Skeletal muscle tissue (tissue), 4 donors: ENCODE data around the gene NAA10. TPM values are rescaled to one million over a fixed set of nuclear protein-coding genes. Genes with fewer than 3 reads are reported as not detected.

ENCODE experiments used
- H3K27ac ChIP-seq: one replicate; pipeline ENCODE4 v1.7.0; 2013; ENCODE audit warnings: mild to moderate bottlenecking, low read depth, low read length, inconsistent platforms
- H3K27me3 ChIP-seq, 3 donors: one replicate each; pipeline ENCODE4 v1.7.0; 2013; ENCODE audit warnings: low read length in 3 of 3; ENCODE audit not compliant: control insufficient read depth in 3 of 3, insufficient read depth in 3 of 3
- H3K36me3 ChIP-seq, 3 donors: one replicate each; pipeline ENCODE4 v1.7.0; 2013; ENCODE audit warnings: low read length in 3 of 3; ENCODE audit not compliant: control insufficient read depth in 3 of 3, insufficient read depth in 3 of 3
- H3K4me1 ChIP-seq, 3 donors: one replicate each; pipeline ENCODE4 v1.7.0; 2013; ENCODE audit warnings: low read length in 3 of 3, mild to moderate bottlenecking in 3 of 3; ENCODE audit not compliant: control insufficient read depth in 3 of 3, insufficient read depth in 3 of 3
- H3K4me3 ChIP-seq, 3 donors: one replicate each; pipeline ENCODE4 v1.7.0; 2013; ENCODE audit warnings: low read length in 3 of 3
- H3K9ac ChIP-seq, 3 donors: one replicate each; pipeline ENCODE4 v1.7.0; 2013; ENCODE audit warnings: low read length in 3 of 3, mild to moderate bottlenecking in 3 of 3, moderate library complexity in 2 of 3, low read depth in 1 of 3
- H3K9me3 ChIP-seq, 3 donors: one replicate each; pipeline ENCODE4 v1.7.0; 2013; ENCODE audit warnings: low read length in 3 of 3; ENCODE audit not compliant: control insufficient read depth in 3 of 3
- total RNA-seq: library from RNA; depleted of rRNA; stranded (reverse); fragments of >200 nt; gene quantifications from one replicate; pipeline ENCODE4 v1.2.3, GENCODE V29; 2014
- donor health status: Osteomylitis.

The NAA10 gene
- total RNA-seq, 1 donor from 2014 or later, result 13.6 TPM

- no peak overlapping the region for H3K4me3 ChIP-seq
- H3K9me3 ChIP-seq, result peaks cover 0 to 7% (median 0%) of the 10 kb centered on the region in 3 donors
- no peaks in the 10 kb centered on the region for H3K4me1 ChIP-seq
- no peaks in the 10 kb centered on the region for H3K36me3 ChIP-seq
- H3K9ac ChIP-seq, result no peak overlapping the region
- no peak overlapping the region for H3K27ac ChIP-seq
- peaks cover 31 to 56% (median 37%) of the 10 kb centered on the region in 3 donors for H3K27me3 ChIP-seq
Observed at GRCh38 chrX:153886915-153887314, 47.9 kb downstream of the NAA10 start.

- Histone ChIP-seq H3K36me3 (no peaks in the 10 kb centered on the region), H3K27ac (no peak within 1 kb of the TSS), H3K9me3 (peaks cover 0 to 7% (median 0%) of the 10 kb centered on the region in 3 donors), H3K4me3 (no peak within 1 kb of the TSS), H3K4me1 (no peaks in the 10 kb centered on the region), H3K27me3 (peaks cover 34 to 60% (median 37%) of the 10 kb centered on the region in 3 donors), H3K9ac (no peak within 1 kb of the TSS)
Observed at GRCh38 chrX:153885968-153886903, 48.6 kb downstream of the NAA10 start, which contains the start of gene L1CAM. Gene L1CAM (minus strand): TSS chrX:153886173. CDS start chrX:153875836, 10,337 bp downstream.

GRCh38 chrX:153885208-153885787 lies 49.5 kb downstream of the NAA10 start:
- no peaks in the 10 kb centered on the region for H3K4me1 ChIP-seq
- no peak overlapping the region for H3K4me3 ChIP-seq
- H3K36me3 ChIP-seq, result no peaks in the 10 kb centered on the region
- H3K9me3 ChIP-seq, result peaks cover 0 to 7% (median 0%) of the 10 kb centered on the region in 3 donors
- H3K9ac ChIP-seq, result no peak overlapping the region
- no peak overlapping the region for H3K27ac ChIP-seq
- peaks cover 34 to 70% (median 37%) of the 10 kb centered on the region in 3 donors for H3K27me3 ChIP-seq

- Histone ChIP-seq H3K36me3 (no peaks in the 10 kb centered on the region), H3K9me3 (peaks cover 0 to 7% (median 0%) of the 10 kb centered on the region in 3 donors), H3K27ac (no peak overlapping the region), H3K4me3 (no peak overlapping the region), H3K4me1 (no peaks in the 10 kb centered on the region), H3K27me3 (peaks cover 34 to 73% (median 37%) of the 10 kb centered on the region in 3 donors), H3K9ac (no peak overlapping the region)
Observed at GRCh38 chrX:153884590-153884989, 50.2 kb downstream of the NAA10 start.

GRCh38 chrX:153884136-153884535 lies 50.7 kb downstream of the NAA10 start:
- no peak overlapping the region for H3K27ac ChIP-seq
- H3K4me1 ChIP-seq, result no peaks in the 10 kb centered on the region
- H3K36me3 ChIP-seq, result no peaks in the 10 kb centered on the region
- H3K9ac ChIP-seq, result no peak overlapping the region
- H3K9me3 ChIP-seq, result peaks cover 0 to 5% (median 0%) of the 10 kb centered on the region in 3 donors
- H3K4me3 ChIP-seq, result no peak overlapping the region
- peaks cover 34 to 71% (median 38%) of the 10 kb centered on the region in 3 donors for H3K27me3 ChIP-seq

- H3K9ac ChIP-seq, result no peak overlapping the region
- H3K27me3 ChIP-seq, result peaks cover 34 to 71% (median 42%) of the 10 kb centered on the region in 3 donors
- no peak overlapping the region for H3K27ac ChIP-seq
- H3K4me1 ChIP-seq, result no peaks in the 10 kb centered on the region
- peaks cover 0 to 3% (median 0%) of the 10 kb centered on the region in 3 donors for H3K9me3 ChIP-seq
- H3K36me3 ChIP-seq, result no peaks in the 10 kb centered on the region
- no peak overlapping the region for H3K4me3 ChIP-seq
Observed at GRCh38 chrX:153883163-153883843, 51.5 kb downstream of the NAA10 start.

- Histone ChIP-seq H3K4me1 (no peaks in the 10 kb centered on the region), H3K36me3 (no peaks in the 10 kb centered on the region), H3K4me3 (no peak overlapping the region), H3K9ac (no peak overlapping the region), H3K27ac (no peak overlapping the region), H3K9me3 (no peaks in the 10 kb centered on the region), H3K27me3 (peaks cover 34 to 72% (median 39%) of the 10 kb centered on the region in 3 donors)
Observed at GRCh38 chrX:153882557-153882956, 52.3 kb downstream of the NAA10 start.

GRCh38 chrX:153882086-153882498 lies 52.7 kb downstream of the NAA10 start:
- Histone ChIP-seq H3K9ac (no peak overlapping the region), H3K9me3 (no peaks in the 10 kb centered on the region), H3K4me3 (no peak overlapping the region), H3K27me3 (peaks cover 34 to 68% (median 36%) of the 10 kb centered on the region in 3 donors), H3K4me1 (no peaks in the 10 kb centered on the region), H3K27ac (no peak overlapping the region), H3K36me3 (no peaks in the 10 kb centered on the region)

- peaks cover 31 to 63% (median 32%) of the 10 kb centered on the region in 3 donors for H3K27me3 ChIP-seq
- H3K4me1 ChIP-seq, result no peaks in the 10 kb centered on the region
- no peak overlapping the region for H3K27ac ChIP-seq
- H3K36me3 ChIP-seq, result no peaks in the 10 kb centered on the region
- no peak overlapping the region for H3K9ac ChIP-seq
- no peak overlapping the region for H3K4me3 ChIP-seq
- no peaks in the 10 kb centered on the region for H3K9me3 ChIP-seq
Observed at GRCh38 chrX:153881281-153881680, 53.6 kb downstream of the NAA10 start.
